Natural killer cell treated with Interleukin-12 subunit alpha and Interleukin-12 subunit beta and Interleukin-15 and Interleukin-18, amount 100 ng/mL, for 72 hours (primary cell): ENCODE measurements around the gene C2CD5. TPM values are rescaled to one million over a fixed set of nuclear protein-coding genes. Genes with fewer than 3 reads are reported as not detected.
"Not testable (repeated sequence)": the region's sequence is repeated elsewhere in the genome, so short reads cannot be mapped to it uniquely, and the experiment has no call there.

Experiments
- ATAC-seq, 2 donors: fragments of 150-1000 bp; cut with Tn5 transposase in 1 of 2; sonication (Bioruptor Pico), chemical (Tn5 transposase) in 1 of 2; 2 replicates each; pipeline ENCODE4 v1.10.0; 2021
- DNase-seq: peaks from one replicate; pipeline ENCODE4 v3.0.0; 2022; ENCODE audit warnings: low spot score
- H3K27ac Mint-ChIP-seq, 2 donors: 1 replicate in 1 of 2; 2 replicates in 1 of 2; pipeline ENCODE4 v1.8.0; 2022; ENCODE audit warnings: mixed read lengths in 2 of 2, mild to moderate bottlenecking in 1 of 2, moderate library complexity in 1 of 2
- H3K27me3 Mint-ChIP-seq, 2 donors: 1 replicate in 1 of 2; 2 replicates in 1 of 2; pipeline ENCODE4 v1.8.0; 2022; ENCODE audit warnings: mixed read lengths in 2 of 2
- H3K36me3 Mint-ChIP-seq: one replicate; pipeline ENCODE4 v1.8.0; 2022; ENCODE audit warnings: mixed read lengths
- H3K4me1 Mint-ChIP-seq, 2 donors: 1 replicate in 1 of 2; 2 replicates in 1 of 2; pipeline ENCODE4 v1.8.0; 2022; ENCODE audit warnings: low read depth in 2 of 2, mixed read lengths in 2 of 2, mild to moderate bottlenecking in 1 of 2
- H3K4me3 Mint-ChIP-seq: one replicate; pipeline ENCODE4 v1.8.0; 2022; ENCODE audit warnings: mixed read lengths
- H3K9me3 Mint-ChIP-seq: 2 replicates; pipeline ENCODE4 v1.8.0; 2022; ENCODE audit warnings: mixed read lengths
- total RNA-seq, 2 donors: library from RNA; stranded (reverse); gene quantifications; one replicate each; pipeline ENCODE4 v1.2.3, GENCODE V29; 2022

C2CD5 gene
- total RNA-seq, 2 donors from 2014 or later: 22.4 to 36.6 TPM

GRCh38 chr12:22457085-22457484 is 87.3 kb downstream of the C2CD5 start:
- H3K27me3 Mint-ChIP-seq: no peaks in the 10 kb centered on the region

GRCh38 chr12:22453511-22453910 is 90.8 kb downstream of the C2CD5 start:
- H3K36me3 Mint-ChIP-seq: peaks cover 6% of the 10 kb centered on the region
- no peak overlapping the region for H3K27ac Mint-ChIP-seq
- DNase-seq (no peak), ATAC-seq (no peak)
- H3K4me3 Mint-ChIP-seq: no peak overlapping the region
- H3K4me1 Mint-ChIP-seq: no peaks in the 10 kb centered on the region
- no peaks in the 10 kb centered on the region for H3K27me3 Mint-ChIP-seq
- H3K9me3 Mint-ChIP-seq: no peaks in the 10 kb centered on the region

More at GRCh38 chr12:22457085-22457484, 87.3 kb downstream of the C2CD5 start:
- H3K4me3 Mint-ChIP-seq: no peak overlapping the region
- ATAC-seq (no peak), DNase-seq (no peak)
- no peak overlapping the region for H3K27ac Mint-ChIP-seq
- no peaks in the 10 kb centered on the region for H3K9me3 Mint-ChIP-seq
- no peaks in the 10 kb centered on the region for H3K36me3 Mint-ChIP-seq
- H3K4me1 Mint-ChIP-seq: no peaks in the 10 kb centered on the region

GRCh38 chr12:22447223-22447622 is 97.1 kb downstream of the C2CD5 start:
- H3K27ac Mint-ChIP-seq: no peak overlapping the region
- H3K36me3 Mint-ChIP-seq: peaks cover 6% of the 10 kb centered on the region
- no peaks in the 10 kb centered on the region for H3K9me3 Mint-ChIP-seq
- H3K4me1 Mint-ChIP-seq: no peaks in the 10 kb centered on the region
- H3K4me3 Mint-ChIP-seq: no peak overlapping the region
- ATAC-seq (no peak), DNase-seq (no peak)
- H3K27me3 Mint-ChIP-seq: no peaks in the 10 kb centered on the region

GRCh38 chr12:22444317-22444665 is 100.1 kb downstream of the C2CD5 start:
- not testable (repeated sequence) for H3K36me3 Mint-ChIP-seq, H3K4me3 Mint-ChIP-seq, ATAC-seq, H3K4me1 Mint-ChIP-seq, H3K9me3 Mint-ChIP-seq, H3K27me3 Mint-ChIP-seq, DNase-seq, H3K27ac Mint-ChIP-seq

- Mint-ChIP-seq H3K9me3 (no peaks in the 10 kb centered on the region), H3K27ac (no peak overlapping the region), H3K4me1 (peaks cover 0 to 5% of the 10 kb centered on the region in 2 donors), H3K36me3 (no peaks in the 10 kb centered on the region), H3K27me3 (no peaks in the 10 kb centered on the region), H3K4me3 (no peak overlapping the region)
- DNase-seq: peak; percentile 73
- peak; percentile 92 for ATAC-seq
These were observed 100.7 kb downstream of the C2CD5 start for GRCh38 chr12:22443379-22444316.

- H3K27ac Mint-ChIP-seq: no peak overlapping the region
These were observed 107.1 kb downstream of the C2CD5 start for GRCh38 chr12:22437031-22437806.

GRCh38 chr12:22435583-22435982 is 108.8 kb downstream of the C2CD5 start:
- ATAC-seq (no peak), DNase-seq (no peak)
- H3K9me3 Mint-ChIP-seq: no peaks in the 10 kb centered on the region
- H3K4me1 Mint-ChIP-seq: peaks cover 6 to 11% of the 10 kb centered on the region in 2 donors
- no peaks in the 10 kb centered on the region for H3K36me3 Mint-ChIP-seq
- H3K27me3 Mint-ChIP-seq: peaks cover 6 to 7% of the 10 kb centered on the region in 2 donors
- H3K4me3 Mint-ChIP-seq: no peak overlapping the region
- no peak overlapping the region for H3K27ac Mint-ChIP-seq

More at GRCh38 chr12:22437031-22437806, 107.1 kb downstream of the C2CD5 start:
- Mint-ChIP-seq H3K4me1 (peaks cover 0 to 5% of the 10 kb centered on the region in 2 donors), H3K4me3 (no peak overlapping the region), H3K36me3 (no peaks in the 10 kb centered on the region), H3K27me3 (peaks cover 6 to 7% of the 10 kb centered on the region in 2 donors), H3K9me3 (no peaks in the 10 kb centered on the region)
- ATAC-seq: no peak
- no peak for DNase-seq

- Mint-ChIP-seq H3K27me3 (peaks cover 6 to 7% of the 10 kb centered on the region in 2 donors), H3K27ac (peak overlapping the region in 1 of 2 donors; percentile 51)
- no peak for ATAC-seq
These were observed 112.6 kb downstream of the C2CD5 start for GRCh38 chr12:22431693-22432251.

GRCh38 chr12:22416801-22417200 is 127.5 kb downstream of the C2CD5 start:
- Mint-ChIP-seq H3K4me1 (peaks cover 0 to 5% of the 10 kb centered on the region in 2 donors), H3K4me3 (no peak overlapping the region), H3K27ac (peak overlapping the region in 1 of 2 donors; percentile 25), H3K27me3 (peaks cover 0 to 4% of the 10 kb centered on the region in 2 donors), H3K36me3 (no peaks in the 10 kb centered on the region), H3K9me3 (no peaks in the 10 kb centered on the region)
- ATAC-seq (no peak), DNase-seq (no peak)

More at GRCh38 chr12:22431693-22432251, 112.6 kb downstream of the C2CD5 start:
- H3K4me1 Mint-ChIP-seq: peaks cover 6% of the 10 kb centered on the region in 2 donors
- peak overlapping the region; percentile 36 for H3K4me3 Mint-ChIP-seq
- no peak for DNase-seq
- H3K36me3 Mint-ChIP-seq: no peaks in the 10 kb centered on the region
- no peaks in the 10 kb centered on the region for H3K9me3 Mint-ChIP-seq

GRCh38 chr12:22415342-22416309 is 128.7 kb downstream of the C2CD5 start:
- Mint-ChIP-seq H3K9me3 (no peaks in the 10 kb centered on the region), H3K27ac (peak overlapping the region in 1 of 2 donors; percentile 28), H3K27me3 (peaks cover 0 to 4% of the 10 kb centered on the region in 2 donors), H3K36me3 (no peaks in the 10 kb centered on the region), H3K4me1 (peaks cover 9 to 12% of the 10 kb centered on the region in 2 donors), H3K4me3 (no peak overlapping the region)
- no peak for DNase-seq
- no peak for ATAC-seq

- ATAC-seq: no peak
These were observed 129.6 kb downstream of the C2CD5 start for GRCh38 chr12:22414742-22415141.

GRCh38 chr12:22413592-22413991 is 130.8 kb downstream of the C2CD5 start:
- H3K27me3 Mint-ChIP-seq: peaks cover 0 to 4% of the 10 kb centered on the region in 2 donors
- H3K27ac Mint-ChIP-seq: no peak overlapping the region
- no peaks in the 10 kb centered on the region for H3K36me3 Mint-ChIP-seq
- peaks cover 28 to 30% of the 10 kb centered on the region in 2 donors for H3K4me1 Mint-ChIP-seq
- ATAC-seq (no peak), DNase-seq (no peak)
- no peaks in the 10 kb centered on the region for H3K9me3 Mint-ChIP-seq
- no peak overlapping the region for H3K4me3 Mint-ChIP-seq

More at GRCh38 chr12:22414742-22415141, 129.6 kb downstream of the C2CD5 start:
- Mint-ChIP-seq H3K4me3 (no peak overlapping the region), H3K36me3 (no peaks in the 10 kb centered on the region), H3K9me3 (no peaks in the 10 kb centered on the region), H3K27me3 (peaks cover 0 to 4% of the 10 kb centered on the region in 2 donors), H3K4me1 (peaks cover 16 to 18% of the 10 kb centered on the region in 2 donors), H3K27ac (no peak overlapping the region)
- DNase-seq: no peak

- Mint-ChIP-seq H3K9me3 (no peaks in the 10 kb centered on the region), H3K27me3 (peaks cover 0 to 2% of the 10 kb centered on the region in 2 donors), H3K27ac (no peak overlapping the region), H3K36me3 (no peaks in the 10 kb centered on the region), H3K4me3 (no peak overlapping the region), H3K4me1 (peaks cover 31% of the 10 kb centered on the region in 2 donors)
- DNase-seq (no peak), ATAC-seq (no peak)
These were observed 131.8 kb downstream of the C2CD5 start for GRCh38 chr12:22412581-22412980.
